Eye (tissue), 1 donor: Measurements from ENCODE around the gene DUSP7.

ENCODE experiments used
- DNase-seq: peaks from one replicate; pipeline ENCODE4 v3.0.0-alpha.2; 2015

The DUSP7 gene

DNA sequence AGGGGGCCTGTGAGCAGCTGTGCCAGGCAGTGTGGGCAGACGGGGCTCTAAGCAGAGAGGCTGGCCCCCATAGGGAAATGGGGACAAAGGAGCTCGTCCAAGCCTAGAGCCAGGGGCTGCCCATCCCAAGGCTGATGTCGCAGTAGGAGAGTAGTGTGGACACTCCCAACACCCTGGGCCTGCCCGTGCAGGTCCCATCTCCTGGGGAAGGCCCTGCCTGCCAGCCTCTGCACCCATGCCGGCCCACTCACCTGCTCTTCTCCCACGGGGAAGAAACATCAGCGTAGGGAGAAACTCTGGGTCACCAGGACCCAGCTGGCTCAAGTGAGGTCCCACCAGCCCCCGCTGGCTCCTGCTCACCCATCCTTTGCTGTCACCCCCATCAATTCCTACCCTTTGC, 10.7 kb upstream of the DUSP7 start:
- no peak for DNase-seq

DNA sequence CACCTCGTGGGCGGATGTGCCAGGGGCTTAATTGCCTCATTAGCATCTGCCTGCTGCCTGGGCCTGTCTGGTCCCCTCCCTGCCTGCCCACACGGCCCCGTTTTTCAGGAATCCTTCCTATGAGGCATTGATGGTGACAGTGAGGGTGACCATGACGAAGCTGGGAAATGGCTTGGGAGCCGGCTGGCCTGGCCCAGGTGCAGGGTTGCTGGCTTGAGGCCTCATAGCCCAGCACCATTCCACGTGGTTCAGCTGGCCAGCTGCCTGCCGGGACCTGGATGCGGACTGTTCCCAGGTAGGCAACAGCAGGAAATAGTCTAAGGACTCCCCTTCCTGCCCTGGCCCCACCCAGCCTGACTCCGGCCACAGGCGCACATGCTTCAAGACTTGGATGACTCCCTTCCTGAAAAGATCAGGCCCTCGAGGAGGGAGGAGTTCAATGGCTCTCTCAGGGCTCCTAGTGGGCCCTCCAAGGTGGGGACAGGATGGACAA, 8.9 kb upstream of the DUSP7 start:
- DNase-seq = no peak

DNA sequence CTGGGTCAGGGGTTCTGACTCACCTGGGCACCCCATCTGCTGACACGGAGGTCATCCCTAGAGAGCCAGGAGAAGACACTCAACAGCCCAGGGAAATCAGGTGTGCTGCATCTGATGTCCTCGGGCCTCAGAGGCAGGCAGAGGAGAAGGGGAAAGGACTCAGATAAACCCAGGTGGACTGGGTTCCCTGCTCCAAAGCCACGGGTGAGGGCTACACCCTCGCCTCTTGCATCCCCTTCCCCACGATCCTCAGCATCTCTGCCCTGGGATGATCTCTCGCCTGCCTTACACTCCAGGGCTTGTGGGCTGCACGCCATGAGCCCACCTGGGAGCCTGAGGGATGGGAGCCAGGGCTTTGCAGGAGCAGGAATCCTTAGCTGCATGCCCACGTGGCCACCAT, 8.2 kb upstream of the DUSP7 start:
- no peak for DNase-seq

DNA sequence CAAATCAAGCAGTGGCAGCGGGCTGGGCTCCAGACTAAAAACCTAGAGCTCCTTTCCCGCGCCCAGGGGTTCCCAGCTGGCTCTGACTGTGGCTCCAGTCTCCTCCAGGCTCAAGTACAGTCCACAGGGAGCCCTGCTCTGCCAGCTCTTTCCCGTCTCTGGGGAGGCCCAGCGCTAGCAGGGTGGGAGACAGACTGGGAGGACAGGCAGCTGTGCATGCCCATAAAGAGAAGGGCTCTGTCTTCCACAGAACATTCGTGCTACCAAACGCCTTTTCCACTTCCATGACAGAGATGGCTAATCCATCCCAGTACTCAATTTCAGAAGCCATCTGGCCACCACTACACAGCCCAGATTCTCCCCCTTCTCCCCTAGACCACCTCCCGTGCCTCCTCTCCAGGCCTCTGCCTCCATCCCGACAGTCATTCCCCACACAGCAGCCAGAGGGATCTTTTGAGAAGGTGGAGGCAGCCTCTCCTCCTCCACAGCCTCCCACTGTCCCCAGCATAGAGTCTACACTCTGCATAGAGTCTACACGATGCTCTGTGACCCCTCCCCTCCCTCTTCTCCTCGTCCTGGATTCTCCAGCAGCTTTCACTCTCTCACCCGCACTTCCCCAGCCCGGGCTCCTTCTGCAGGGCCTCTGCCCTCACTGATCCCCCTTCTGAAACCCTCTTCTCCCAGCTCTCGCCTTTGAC, 6.8 kb upstream of the DUSP7 start:
- no peak for DNase-seq

DNA sequence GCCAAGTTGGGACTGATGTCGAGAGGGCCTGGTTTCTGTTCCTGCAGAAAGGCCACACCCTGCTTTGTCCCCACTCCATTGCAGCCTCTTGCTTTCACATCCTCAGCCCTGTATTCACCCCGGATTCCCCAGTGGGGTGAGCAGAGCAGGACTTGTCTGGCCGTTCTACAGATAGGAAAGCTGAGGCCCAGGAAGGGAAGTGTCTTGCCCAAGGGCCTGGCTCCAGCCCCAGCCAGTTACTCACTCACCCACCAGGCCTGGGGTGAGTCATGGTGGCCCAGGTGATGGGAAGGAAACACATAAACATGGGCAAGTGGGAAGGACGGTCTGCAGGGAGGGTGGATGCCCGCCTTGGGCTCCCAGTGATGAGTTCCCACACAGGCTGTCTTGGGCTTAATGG, 6.1 kb upstream of the DUSP7 start:
- no peak for DNase-seq

DNA sequence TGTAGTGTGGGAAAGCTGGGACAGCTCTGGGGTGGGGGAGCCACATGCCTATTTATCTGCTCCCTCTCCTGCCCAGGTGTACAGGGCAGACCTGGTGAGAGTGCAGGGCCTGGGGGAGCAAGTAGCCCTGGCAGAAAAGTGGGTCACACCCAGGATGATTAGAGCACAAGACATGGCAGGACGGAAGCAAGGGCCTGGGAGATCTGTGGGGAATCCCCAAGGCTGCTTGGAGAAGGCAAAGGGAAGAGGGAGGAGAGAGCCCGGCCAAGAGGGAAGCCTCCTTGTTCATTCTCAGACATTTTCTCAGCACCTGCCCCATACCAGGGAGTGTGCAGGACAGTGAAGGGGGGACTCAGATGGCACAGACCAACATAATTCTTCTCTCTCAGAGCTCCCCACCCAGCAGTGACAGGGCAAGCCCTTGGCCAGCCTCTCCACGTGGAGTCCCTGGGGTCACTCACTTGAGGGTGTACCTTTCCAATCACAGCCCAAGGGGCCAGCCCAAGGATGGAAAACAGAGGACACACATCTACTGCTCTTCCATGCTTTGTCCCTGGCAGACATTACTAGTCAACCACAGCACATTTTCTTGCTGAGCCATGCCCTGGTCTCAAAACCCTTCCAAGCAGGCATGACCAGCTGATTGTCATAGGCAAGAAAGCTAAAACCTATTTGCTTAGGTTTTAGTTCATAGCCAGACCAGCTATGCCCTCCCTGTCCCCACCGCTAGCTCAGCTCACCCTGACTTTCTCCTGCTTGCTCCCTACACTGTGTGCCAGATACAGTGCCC, 4.9 kb upstream of the DUSP7 start:
- no peak for DNase-seq

DNA sequence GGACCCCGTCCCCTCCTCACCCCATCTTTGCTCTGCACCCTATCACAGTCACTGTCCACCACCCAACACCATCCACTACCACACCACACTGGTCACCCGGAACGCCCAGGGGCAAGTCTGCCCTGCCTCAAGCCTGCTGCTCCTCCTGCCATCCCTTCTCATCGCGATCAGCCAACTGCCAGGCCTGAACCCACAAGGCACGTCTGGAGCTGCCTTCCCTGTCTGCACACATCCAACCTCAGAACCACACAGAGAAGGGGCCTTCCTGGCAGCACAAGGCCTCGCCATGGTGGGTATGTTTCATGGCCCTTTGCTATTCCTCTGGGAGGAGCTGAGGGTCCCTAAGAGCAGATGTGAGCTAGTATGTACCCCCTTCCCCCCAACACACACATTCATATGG, 3.4 kb upstream of the DUSP7 start:
- no peak for DNase-seq

DNA sequence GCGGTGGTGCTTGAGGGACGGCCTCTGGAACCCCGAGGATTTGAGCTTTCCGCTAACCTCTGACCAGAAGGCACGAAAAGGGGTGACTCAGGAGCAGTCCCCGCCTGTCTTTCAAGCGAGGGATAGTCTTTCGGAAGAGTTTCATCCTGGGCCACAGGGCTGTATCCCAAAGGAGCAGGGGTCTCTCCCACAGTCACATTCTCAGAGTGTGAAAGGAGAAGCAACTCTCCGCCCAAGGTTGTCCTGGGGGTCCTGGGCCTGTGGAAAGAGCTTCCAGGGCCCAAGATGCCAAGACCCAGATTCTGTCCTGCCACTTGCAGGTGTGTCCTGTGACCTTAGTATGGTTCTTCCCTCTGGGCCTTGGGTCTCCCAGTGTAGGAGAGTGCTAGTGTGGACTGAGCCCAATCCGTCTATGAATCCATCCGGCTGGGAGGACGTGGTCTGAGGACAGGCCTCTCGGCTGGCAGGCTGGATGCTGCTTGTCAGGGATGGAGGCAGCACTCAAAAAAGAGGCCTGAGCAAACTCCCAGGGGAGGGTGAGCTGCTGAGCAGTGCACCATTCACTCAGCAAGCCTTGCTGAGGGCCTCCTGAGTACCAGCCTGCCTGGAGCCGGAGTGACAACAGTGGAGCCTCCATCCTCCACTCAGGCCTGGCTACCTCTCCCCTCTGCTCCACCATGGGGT, 1.6 kb upstream of the DUSP7 start:
- DNase-seq = no peak

DNA sequence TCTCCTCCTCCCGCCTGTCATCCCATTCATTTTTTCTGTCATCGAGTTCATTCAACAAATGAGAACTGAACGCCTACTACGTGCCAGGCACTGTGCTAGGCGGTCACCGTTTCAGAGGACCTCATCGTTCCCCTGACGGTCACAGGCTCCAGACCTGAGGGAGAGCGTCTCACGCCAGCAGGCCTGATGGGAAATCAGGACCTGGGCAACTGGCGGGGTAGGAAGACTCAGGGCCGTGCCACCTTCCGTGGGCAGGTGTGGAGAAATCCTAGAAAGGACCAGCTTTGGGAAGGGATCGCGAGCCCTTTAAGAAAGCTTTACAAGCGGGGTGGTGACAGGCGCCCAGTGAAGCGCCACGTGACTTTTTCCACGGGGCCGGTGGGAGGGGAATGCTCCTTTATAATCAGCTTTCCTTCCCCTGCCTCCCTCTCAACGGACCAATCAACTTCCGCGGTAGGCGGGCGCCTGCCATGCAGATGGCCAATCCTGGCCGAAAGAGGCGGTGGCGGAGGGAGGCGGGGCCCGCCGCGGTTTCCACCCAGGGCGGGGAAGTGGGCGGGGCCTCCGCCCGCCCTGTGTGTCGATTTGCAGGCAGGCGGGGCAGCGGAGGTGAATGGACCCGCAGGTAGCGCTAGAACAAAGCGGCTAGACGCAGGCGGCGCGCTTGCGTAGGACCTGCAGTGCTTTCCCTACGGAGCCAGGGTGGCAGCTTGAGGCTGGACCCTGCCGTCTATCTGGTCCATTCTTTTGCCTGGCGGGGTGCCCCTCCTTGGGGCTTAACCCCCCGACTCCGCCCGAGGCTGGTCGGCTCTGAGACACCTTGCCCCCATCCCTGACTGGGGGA, 819 bp upstream of the DUSP7 start:
- DNase-seq = peak; percentile 99

DNA sequence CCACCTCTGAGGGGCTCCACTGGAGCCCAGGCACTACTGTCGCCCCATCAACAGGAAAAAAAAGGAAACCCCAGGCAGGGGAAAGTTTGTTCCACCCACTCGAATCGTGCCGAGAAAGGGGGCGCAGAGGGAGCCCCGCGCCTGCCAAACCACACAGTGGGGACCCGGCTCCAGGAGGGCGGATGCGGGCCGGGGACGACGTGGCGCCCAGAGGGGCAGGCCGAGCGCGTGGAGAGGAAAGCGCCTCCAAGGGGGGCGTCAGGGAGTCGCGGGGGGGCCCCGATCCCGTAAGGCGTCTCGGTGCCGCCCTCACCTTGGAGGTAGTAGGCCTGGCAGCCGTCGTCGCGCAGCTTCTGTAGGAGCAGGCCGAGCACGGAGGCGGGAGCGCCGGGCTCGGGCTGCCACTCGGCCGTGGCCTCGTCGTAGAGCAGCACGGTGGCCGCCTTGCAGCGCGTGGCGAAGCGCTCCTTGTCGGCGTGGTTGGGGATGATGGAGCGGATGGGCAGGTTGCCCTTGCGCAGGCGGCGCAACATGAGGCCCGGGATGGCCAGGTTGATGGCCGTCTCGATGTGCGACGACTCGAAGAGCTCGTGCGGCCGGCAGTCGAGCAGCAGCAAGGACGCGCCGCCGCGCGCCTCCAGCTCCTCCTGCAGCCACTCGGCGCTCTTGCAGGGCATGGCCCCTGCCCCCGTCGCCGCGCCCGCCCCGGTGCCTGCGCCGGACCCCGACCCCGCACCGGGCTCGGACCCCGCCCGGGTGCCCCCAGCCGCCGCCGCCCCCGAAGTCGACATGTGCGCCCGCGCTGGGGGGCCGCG, 627 bp downstream of the DUSP7 start:
- peak; percentile 76 for DNase-seq

DNA sequence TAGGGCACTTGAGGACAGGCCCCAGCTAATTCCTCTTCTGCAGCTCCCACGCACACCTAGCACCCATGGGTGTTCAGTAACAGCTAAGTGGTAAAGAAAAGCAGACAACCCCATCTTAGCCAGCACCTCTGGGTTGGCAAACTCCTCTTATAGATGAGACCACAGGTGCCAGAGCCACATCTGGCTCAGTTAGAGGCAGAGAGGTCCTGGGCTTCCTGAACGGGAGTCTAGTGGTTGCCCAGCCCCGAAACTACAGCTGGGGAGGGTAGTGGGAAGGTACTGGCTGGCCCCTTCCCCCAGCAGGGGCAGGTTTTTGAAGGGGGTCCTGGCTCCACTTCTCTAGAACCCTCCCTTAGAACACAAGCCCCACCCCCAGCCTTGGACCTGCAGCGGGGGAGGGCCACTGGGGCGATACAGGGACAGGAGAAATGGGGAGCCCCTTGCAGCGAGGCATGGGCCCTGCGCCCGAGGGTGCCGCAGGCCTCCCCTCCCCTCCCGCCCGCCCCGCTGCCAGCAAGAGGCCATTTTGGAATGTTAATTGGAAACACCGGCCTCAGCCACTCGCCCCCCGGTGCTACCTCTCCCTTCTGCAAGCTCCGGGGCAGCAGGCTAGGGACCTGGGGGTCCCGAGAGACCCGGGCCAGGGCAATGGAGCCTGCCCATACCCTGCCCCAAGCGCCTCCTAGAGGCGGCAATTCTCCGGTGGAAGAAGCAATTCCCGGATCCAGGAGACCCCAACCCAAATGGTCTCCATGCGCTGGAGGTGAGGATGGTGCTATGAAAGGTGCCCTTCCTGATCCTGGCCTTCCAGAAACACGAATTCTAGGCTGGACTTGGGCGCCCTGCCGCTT, 1.5 kb downstream of the DUSP7 start:
- peak; percentile 64 for DNase-seq

DNA sequence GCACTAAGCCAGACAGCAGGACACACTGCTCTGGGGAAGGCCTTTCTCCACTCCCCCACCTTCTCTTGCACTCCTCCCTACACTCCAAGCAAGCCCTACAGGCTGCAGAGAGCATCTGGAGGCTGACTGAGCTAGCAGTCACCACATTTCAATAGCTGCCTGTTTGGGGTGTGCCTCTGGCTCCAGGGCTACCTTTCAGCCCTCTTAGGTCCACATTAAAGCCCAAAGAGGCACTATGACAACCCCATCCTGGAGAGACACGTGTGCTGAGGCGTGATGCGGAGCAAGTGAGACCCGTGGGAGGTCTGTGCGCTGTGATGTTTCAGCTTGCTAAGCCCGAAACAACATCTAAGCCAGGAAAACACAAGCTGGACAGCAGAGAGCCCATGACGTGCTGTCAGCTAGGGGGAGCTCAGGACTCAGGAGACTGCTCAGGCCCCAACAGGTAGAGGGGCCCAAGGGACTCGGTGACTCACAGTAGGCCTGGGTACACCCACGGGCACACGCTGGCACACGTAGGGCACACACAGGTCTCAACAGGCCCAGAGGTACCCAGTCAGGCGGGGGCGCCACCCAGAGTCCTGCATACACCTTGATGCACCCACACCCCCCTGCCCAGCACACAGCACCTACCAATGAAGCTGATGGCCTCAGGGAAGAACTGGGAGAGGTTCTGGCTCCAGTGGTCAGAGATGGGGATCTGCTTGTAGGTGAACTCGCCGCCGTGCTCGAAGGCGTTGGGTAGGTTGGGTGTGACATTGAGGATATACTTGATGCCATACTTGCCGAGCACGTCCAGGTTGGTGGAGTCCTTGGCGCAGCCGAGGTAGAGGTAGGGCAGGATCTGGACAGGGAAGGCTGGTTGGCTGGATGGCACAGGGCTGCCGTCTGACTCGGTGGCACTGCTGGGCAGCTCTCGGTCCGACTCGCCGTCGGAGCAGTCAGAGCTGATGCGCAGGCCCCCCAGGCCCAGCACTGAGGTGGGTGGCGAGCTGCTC, 2.8 kb downstream of the DUSP7 start:
- DNase-seq = no peak

DNA sequence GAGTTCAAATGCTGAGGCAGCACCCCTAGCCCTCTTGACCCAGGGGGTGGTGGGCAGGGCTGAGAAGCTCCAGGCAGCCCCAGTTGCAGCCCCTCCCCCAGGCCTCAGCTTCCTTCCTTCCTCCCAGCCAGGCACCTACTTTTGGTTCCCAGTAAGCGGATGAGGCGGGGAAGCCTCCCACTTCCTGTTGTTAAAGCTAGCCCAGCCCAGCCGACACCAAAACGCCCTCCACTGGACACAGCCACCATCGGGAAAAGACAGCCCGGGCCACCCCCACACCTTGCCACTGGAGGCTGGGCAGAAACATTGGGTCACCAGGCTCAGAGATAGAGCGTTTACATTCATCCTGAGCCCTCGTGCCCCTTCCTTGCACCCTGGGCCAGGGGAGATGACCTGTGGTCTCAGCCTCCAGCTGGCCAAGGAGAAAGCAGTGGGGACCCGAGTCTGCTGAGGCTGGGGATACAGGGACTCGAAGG, 3.5 kb downstream of the DUSP7 start:
- DNase-seq = no peak

DNA sequence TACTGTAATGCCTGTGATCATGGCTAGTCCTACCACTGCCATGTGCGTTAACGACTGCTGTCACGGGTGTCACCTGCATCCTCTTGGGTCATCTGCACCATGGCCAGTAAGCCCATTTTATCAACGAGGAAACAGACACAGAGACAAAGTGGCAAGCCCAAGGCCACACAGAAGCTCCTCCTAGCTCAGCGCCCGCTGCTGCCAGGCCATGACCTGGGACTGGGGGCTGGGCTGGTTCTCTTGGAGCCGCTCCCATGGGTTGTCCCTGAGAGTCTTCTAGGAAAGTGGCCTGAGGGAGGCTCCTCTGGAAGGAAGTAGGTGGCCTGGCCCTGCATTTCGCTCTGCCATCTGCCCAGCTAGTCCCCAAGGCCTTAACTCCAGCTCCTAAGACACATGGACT, 4.9 kb downstream of the DUSP7 start:
- no peak for DNase-seq

DNA sequence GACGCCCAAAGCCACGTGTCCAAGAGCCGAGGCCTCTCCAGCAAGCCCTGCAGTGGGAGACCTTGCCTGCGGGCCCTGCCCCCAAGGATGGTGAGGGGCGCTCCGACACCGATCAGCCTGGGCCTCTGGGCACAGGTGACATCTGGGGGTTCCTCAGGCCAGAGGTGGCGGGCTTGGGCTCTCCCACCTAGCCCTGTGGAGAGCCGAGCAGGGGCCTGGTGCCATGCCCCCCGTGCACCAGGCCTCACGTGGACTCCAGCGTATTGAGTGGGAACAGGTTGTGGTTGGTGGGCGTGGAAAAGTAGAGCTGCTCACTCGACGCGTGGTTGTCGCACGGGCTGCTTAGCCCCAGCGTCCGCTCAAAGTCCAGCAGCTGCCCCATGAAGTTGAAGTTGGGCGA, 5.8 kb downstream of the DUSP7 start:
- no peak for DNase-seq

DNA sequence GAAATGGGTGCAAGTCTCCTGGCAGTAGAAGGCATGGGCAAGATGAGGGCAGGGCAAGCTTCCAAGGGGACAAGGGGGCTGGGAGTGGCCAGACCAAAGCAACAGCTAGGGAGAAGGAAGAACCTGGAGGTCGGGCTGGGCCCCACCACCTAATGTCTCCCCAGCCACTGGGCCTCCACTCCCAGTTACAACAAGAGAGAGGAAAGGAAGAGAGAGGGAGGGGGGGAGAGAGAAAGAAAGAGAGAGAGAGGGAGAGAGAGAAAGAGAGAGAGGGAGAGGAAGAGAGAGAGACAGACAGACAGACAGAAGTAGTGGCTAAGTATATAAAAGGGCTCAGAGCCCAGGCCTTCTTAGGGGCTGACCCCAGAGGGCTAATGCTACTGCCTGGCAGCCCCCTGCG, 6.9 kb downstream of the DUSP7 start:
- no peak for DNase-seq

DNA sequence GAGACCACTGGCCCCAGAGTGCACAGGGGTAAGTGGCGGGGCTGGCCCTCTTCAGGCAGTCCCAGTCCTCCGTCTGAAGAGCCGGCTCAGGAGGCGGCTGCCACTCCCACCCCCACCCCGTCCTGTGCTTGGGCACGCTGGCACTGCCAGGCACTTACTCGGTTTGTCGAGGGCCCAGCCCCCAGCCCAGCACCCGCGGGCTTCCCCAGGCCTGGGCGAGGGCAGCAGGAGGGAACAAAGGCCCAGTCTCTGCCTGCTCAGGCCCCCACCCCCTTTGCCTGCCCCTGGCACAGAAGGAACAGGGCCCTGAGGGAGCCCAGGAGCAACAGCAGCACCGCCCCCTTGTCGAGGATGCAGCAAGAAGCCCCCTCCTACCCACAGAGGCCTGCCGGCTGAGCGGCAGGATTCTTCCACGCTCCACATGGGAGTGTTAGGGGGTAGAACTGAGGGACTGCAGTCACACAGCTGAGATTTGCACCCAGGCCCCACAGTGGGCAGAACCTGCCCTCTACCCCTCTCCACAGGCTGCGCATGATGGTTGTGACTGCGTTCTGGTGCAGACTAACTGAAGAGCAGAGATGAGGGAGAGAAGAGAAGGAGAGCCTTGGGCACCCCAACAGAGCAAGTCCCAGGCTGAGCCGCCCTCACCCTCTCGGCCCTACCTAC, 8.9 kb downstream of the DUSP7 start:
- no peak for DNase-seq

DNA sequence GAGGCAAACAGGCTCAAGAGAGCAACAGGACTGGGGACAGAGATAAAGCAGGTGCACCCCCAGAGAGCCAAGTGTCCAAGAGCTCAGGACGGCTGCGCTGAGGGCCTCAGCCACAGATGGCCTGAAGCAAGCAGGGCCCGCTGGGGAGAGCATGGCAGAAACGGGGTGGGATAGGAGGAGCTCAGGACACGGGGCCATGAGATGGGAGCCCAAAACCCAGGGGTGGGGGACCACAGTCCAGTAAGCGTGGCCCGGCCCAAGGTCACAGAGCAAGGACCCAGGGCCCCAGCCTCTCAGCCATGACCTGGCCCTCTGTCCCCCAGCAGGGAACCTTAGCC, 9.5 kb downstream of the DUSP7 start:
- DNase-seq = no peak
